CD4-positive, CD25-positive, alpha-beta regulatory T cell (primary cell): ENCODE measurements around the gene UTP11. TPM values are rescaled to one million over a fixed set of nuclear protein-coding genes. Genes with fewer than 3 reads are reported as not detected.

Experiments used
- ATAC-seq, 2 donors: fragments of 150-1000 bp; cut with Tn5 transposase; one replicate each; pipeline ENCODE4 v1.10.0; 2021; ENCODE audit warnings: low read depth in 2 of 2, moderate number of reproducible peaks in 2 of 2, moderate library complexity in 1 of 2
- DNase-seq, 3 donors: peaks; one replicate each; pipeline versions ENCODE4 v3.0.0 to v3.0.0-alpha.2; 2012 to 2022; ENCODE audit warnings: mixed read lengths in 1 of 3
- H3K27ac ChIP-seq: one replicate; pipeline ENCODE4 v1.7.0; 2013; ENCODE audit warnings: mild to moderate bottlenecking, low read length; ENCODE audit not compliant: insufficient read depth, poor library complexity, severe bottlenecking
- H3K27me3 ChIP-seq: one replicate; pipeline ENCODE4 v1.7.0; 2013; ENCODE audit warnings: low read length; ENCODE audit not compliant: control insufficient read depth, insufficient read depth
- H3K36me3 ChIP-seq: one replicate; pipeline ENCODE4 v1.7.0; 2013; ENCODE audit warnings: mild to moderate bottlenecking, low read length, moderate library complexity; ENCODE audit not compliant: control insufficient read depth, insufficient read depth
- H3K4me1 ChIP-seq: 2 replicates; pipeline ENCODE4 v1.7.0; 2013; ENCODE audit warnings: mild to moderate bottlenecking, low read length; ENCODE audit not compliant: insufficient read depth, control insufficient read depth, poor library complexity, severe bottlenecking
- H3K4me3 ChIP-seq: one replicate; pipeline ENCODE4 v1.7.0; 2013; ENCODE audit warnings: low read depth, mild to moderate bottlenecking, low read length, moderate library complexity
- H3K9me3 ChIP-seq, 2 experiments: 1 replicate in 1 of 2; 2 replicates in 1 of 2; pipeline ENCODE4 v1.7.0; 2013; ENCODE audit warnings: low read length in 2 of 2, mild to moderate bottlenecking in 1 of 2, moderate library complexity in 1 of 2; ENCODE audit not compliant: control insufficient read depth in 2 of 2
- H3K27ac Mint-ChIP-seq, 3 donors: one replicate each; pipeline ENCODE4 v1.8.0; 2020 to 2022; ENCODE audit warnings: mild to moderate bottlenecking in 3 of 3, mixed read lengths in 3 of 3, moderate library complexity in 2 of 3
- H3K27me3 Mint-ChIP-seq: one replicate; pipeline ENCODE4 v1.8.0; 2022; ENCODE audit warnings: mild to moderate bottlenecking, mixed read lengths
- H3K36me3 Mint-ChIP-seq: one replicate; pipeline ENCODE4 v1.8.0; 2020; ENCODE audit warnings: mixed read lengths
- H3K4me1 Mint-ChIP-seq, 4 donors: one replicate each; pipeline ENCODE4 v1.8.0; 2020 to 2022; ENCODE audit warnings: mixed read lengths in 4 of 4, mild to moderate bottlenecking in 1 of 4
- H3K4me3 Mint-ChIP-seq, 4 donors: one replicate each; pipeline ENCODE4 v1.8.0; 2020 to 2022; ENCODE audit warnings: mild to moderate bottlenecking in 4 of 4, mixed read lengths in 4 of 4, moderate library complexity in 3 of 4
- H3K9me3 Mint-ChIP-seq, 7 donors: one replicate each; pipeline ENCODE4 v1.8.0; 2020 to 2022; ENCODE audit warnings: mixed read lengths in 7 of 7, mild to moderate bottlenecking in 3 of 7, moderate library complexity in 2 of 7
- polyA plus RNA-seq, 4 donors: library from polyadenylated mRNA; unstranded; fragments of 300-500 nt; fragmentation: Illumina TruSeq; gene quantifications; one replicate each; pipeline ENCODE4 v1.2.3, GENCODE V29; 2021
- total RNA-seq: library from RNA; stranded (reverse); gene quantifications from one replicate; pipeline ENCODE4 v1.2.3, GENCODE V29; 2022

The UTP11 gene
- total and polyA plus RNA-seq, 5 donors from 2014 or later, result 12.3 to 31.1 (median 22.0) TPM

DNA sequence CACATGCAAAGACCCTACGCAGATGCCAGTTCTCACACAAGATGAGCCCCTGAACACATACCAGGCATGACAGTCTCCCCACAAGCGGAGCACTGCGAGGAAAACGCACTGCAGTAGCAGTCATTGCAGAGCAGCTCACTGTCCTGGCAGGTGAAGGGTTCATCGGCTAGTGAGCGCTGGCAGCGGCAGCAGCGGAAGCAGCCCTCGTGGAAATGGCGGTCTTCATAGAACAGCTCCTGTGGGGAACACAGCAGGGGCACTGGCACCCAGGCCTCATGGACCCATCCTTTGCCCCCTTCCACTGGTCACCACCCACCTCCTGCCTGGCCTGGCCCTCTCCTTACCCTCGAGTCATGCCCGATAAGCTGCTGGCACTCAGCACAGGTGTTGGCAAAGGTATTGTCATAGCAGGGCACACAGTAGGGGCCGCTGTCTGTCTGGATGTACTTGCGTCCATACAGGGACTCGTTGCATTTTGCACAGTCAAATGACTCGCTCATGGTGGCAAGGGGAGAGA, 13.6 kb upstream of the UTP11 start:
- no peaks in the 10 kb centered on the region for H3K9me3 Mint-ChIP-seq
- H3K4me3 Mint-ChIP-seq, result peak overlapping the region in 3 of 4 donors; percentile 8 to 81 (median 36)
- Histone ChIP-seq H3K4me3 (no peak overlapping the region), H3K9me3 (no peaks in the 10 kb centered on the region), H3K4me1 (peaks cover 44% of the 10 kb centered on the region), H3K36me3 (peaks cover 4% of the 10 kb centered on the region), H3K27ac (peak overlapping the region; percentile 58), H3K27me3 (no peaks in the 10 kb centered on the region)
- peaks cover 17 to 69% (median 39%) of the 10 kb centered on the region in 4 donors for H3K4me1 Mint-ChIP-seq
- H3K27me3 Mint-ChIP-seq, result no peaks in the 10 kb centered on the region
- peak overlapping the region; percentile 72 to 92 (median 85) for H3K27ac Mint-ChIP-seq
- no peak for ATAC-seq
- peak in 1 of 3 donors; percentile 22 for DNase-seq
- no peaks in the 10 kb centered on the region for H3K36me3 Mint-ChIP-seq

DNA sequence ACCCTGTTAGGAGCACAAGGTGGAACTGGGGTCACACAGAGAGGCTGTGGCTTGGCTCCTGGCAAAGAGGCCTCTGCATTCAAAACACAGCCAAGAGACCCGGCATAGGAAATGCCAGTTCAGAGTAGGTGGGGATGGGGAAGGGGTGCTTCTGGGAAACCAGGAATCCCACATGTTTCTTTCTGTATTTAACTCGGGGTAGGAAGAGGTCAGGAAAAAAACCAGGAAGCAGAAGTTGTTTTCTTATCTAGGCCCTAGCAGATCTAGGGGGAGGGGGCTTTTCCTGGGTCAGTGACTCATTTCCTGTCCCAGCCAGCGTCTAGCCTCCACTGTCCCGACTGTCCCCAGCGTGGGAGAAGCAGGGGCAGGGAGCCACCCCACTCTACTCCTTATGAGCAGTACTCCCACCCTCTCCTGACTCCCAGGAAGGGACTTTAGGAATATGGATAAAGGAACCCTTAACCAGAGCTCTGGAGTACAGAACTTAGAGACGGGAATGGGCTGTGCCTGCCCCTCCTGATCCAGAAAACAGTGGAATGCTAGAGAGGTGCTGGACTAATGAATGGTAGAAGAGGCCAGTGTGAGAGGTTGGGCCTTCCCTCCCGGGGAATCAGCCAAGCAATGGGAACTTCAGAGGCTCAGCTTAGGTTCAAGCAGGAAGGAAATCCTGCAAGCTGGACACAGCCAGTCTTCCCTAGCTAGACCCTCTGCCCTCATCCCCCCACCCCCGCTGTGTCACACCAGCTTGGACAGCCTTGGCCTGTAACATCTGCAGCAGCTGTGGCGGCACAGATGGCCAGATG, 12.9 kb upstream of the UTP11 start:
- H3K27me3 Mint-ChIP-seq, result no peaks in the 10 kb centered on the region
- ATAC-seq (no peak), DNase-seq (peak in 1 of 3 donors; percentile 37)
- Histone ChIP-seq H3K36me3 (peaks cover 4% of the 10 kb centered on the region), H3K4me3 (no peak overlapping the region), H3K27me3 (no peaks in the 10 kb centered on the region), H3K9me3 (no peaks in the 10 kb centered on the region), H3K4me1 (peaks cover 47% of the 10 kb centered on the region), H3K27ac (peak overlapping the region; percentile 58)
- no peaks in the 10 kb centered on the region for H3K36me3 Mint-ChIP-seq
- H3K4me1 Mint-ChIP-seq, result peaks cover 16 to 70% (median 40%) of the 10 kb centered on the region in 4 donors
- H3K9me3 Mint-ChIP-seq, result no peaks in the 10 kb centered on the region
- H3K4me3 Mint-ChIP-seq, result peak overlapping the region in 3 of 4 donors; percentile 8 to 81 (median 36)
- peak overlapping the region; percentile 85 to 93 (median 92) for H3K27ac Mint-ChIP-seq

DNA sequence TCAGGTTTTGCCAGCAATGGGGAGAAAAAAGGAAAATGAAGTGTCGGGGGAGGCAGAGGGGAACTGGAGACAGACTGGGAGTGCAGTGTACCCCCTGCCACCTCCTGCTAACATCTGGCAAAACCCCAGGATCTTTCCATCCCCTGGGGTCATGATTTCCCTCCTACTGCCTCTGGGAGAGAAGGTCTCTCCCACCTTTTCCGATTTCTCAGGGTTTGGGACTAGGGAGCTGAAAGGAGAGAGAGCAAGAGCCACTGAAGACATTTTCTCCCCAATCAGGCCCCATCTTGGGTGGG, 12.4 kb upstream of the UTP11 start:
- ATAC-seq, result no peak
- H3K27ac ChIP-seq, result peak overlapping the region; percentile 17
- H3K4me1 Mint-ChIP-seq, result peaks cover 11 to 66% (median 38%) of the 10 kb centered on the region in 4 donors

GRCh38 chr1:38000529-38001455, 11.7 kb upstream of the UTP11 start:
- Mint-ChIP-seq H3K36me3 (no peaks in the 10 kb centered on the region), H3K4me3 (peak overlapping the region in 3 of 4 donors; percentile 22 to 44 (median 28)), H3K9me3 (no peaks in the 10 kb centered on the region), H3K27me3 (no peaks in the 10 kb centered on the region), H3K4me1 (peaks cover 8 to 63% (median 35%) of the 10 kb centered on the region in 4 donors), H3K27ac (peak overlapping the region; percentile 81 to 93 (median 85))
- no peak for ATAC-seq
- Histone ChIP-seq H3K27me3 (no peaks in the 10 kb centered on the region), H3K4me1 (peaks cover 43% of the 10 kb centered on the region), H3K27ac (peak overlapping the region; percentile 17), H3K4me3 (no peak overlapping the region), H3K9me3 (no peaks in the 10 kb centered on the region), H3K36me3 (peaks cover 4% of the 10 kb centered on the region)
- DNase-seq, result no peak

More for the DNA sequence above, 12.4 kb upstream of the UTP11 start:
- no peaks in the 10 kb centered on the region for H3K27me3 Mint-ChIP-seq
- peak overlapping the region in 3 of 4 donors; percentile 22 to 44 (median 28) for H3K4me3 Mint-ChIP-seq
- H3K4me1 ChIP-seq, result peaks cover 43% of the 10 kb centered on the region
- DNase-seq, result no peak
- H3K9me3 Mint-ChIP-seq, result no peaks in the 10 kb centered on the region
- H3K36me3 ChIP-seq, result peaks cover 4% of the 10 kb centered on the region
- H3K36me3 Mint-ChIP-seq, result no peaks in the 10 kb centered on the region
- H3K9me3 ChIP-seq, result no peaks in the 10 kb centered on the region
- H3K27me3 ChIP-seq, result no peaks in the 10 kb centered on the region
- peak overlapping the region; percentile 85 to 93 (median 92) for H3K27ac Mint-ChIP-seq
- no peak overlapping the region for H3K4me3 ChIP-seq

DNA sequence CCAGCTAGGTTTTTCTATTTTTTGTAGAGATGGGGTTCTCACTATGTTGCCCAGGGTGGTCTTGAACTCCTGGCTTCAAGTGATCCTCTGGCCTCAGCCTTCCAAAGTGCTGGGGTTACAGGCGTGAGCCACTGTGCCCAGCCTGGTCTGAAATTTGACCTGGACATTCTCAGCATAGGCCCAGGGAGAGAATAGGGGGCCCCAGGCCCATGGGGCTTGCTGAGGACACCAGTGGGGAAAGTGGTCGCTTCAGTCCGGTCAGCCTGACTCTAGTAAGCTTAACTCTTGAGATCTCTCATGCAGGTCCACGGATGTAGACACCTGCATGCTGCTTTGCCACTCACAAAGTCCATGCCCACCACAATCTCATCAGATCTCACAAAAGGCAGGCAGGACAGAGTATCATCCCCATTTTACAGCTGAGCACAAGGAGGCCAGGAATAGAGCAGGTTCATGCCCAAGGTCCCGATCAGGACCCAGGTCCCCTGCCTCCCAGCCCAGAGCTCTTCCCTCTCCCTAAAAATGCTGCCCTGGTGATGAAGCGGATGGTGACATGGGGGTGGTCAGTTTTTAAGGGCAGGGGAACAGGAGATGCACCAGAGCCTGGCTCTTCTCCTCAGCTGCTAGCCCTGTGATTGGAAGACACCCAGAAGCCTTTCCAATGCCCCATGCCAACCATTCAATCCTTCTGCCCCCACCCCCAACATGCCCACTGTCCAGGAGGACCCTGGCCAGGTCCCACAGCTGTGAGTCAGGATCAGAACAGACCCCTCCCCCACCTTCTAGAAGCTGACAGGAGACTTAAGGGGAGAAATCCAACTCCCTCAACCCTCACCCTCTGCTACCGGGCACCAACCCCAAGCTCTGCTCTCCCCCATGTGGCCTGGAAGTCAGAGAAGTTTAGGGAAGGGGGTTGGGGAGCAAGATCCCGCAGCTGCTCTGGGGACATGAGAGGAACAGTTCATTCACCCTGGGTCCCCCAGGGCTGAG, 9.0 kb upstream of the UTP11 start:
- Histone ChIP-seq H3K27me3 (no peaks in the 10 kb centered on the region), H3K9me3 (no peaks in the 10 kb centered on the region), H3K4me3 (peak overlapping the region; percentile 70), H3K27ac (peak overlapping the region; percentile 43), H3K36me3 (peaks cover 2% of the 10 kb centered on the region), H3K4me1 (peaks cover 43% of the 10 kb centered on the region)
- Mint-ChIP-seq H3K4me1 (peaks cover 2 to 58% (median 30%) of the 10 kb centered on the region in 4 donors), H3K4me3 (peak overlapping the region; percentile 74 to 94 (median 90)), H3K9me3 (no peaks in the 10 kb centered on the region), H3K27me3 (no peaks in the 10 kb centered on the region), H3K27ac (peak overlapping the region; percentile 59 to 84 (median 83)), H3K36me3 (no peaks in the 10 kb centered on the region)
- DNase-seq (no peak), ATAC-seq (no peak)

DNA sequence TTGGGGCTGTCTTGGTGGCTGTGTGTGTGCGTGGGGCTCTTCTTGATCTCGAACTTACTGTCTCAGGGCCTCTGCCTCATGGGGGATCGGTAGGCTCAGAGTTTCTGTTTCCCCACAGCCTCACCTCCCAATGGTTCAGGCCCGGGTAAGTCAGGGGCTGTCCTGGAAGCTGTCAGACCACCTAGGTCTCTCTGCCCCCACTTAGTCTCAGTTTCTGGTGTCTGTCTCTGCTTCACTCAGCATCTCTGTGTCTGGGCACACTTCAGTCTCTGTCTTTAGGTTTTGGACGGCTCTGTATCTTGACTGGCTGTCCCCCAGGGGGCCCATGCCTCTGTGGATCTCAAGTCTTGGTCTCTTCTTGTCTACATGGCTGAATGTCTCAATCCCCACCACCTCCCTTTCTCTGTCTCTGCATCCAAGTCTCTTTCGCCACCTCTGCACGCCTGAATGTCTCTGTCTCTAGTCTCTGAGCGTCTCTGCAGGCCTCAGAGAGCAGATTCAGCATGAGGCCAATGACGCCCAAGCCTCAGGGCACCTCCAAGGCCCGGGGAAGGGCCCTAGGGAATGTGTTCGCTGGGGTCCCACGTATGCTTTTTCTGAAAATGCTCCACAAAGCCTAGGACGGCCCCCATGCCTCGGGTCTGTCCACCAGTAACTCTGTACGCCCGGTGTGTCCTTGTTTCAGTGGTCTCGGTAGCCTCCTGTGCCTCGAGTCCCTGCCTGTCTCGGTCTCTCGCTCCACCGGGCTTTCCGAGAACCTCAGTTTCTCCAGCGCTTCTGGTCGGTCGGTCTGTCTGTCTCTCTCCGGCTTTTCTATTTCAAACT, 8.0 kb upstream of the UTP11 start:
- H3K4me3 Mint-ChIP-seq, result peak overlapping the region; percentile 74 to 94 (median 90)
- no peaks in the 10 kb centered on the region for H3K36me3 Mint-ChIP-seq
- H3K4me1 ChIP-seq, result peaks cover 44% of the 10 kb centered on the region
- no peaks in the 10 kb centered on the region for H3K27me3 Mint-ChIP-seq
- H3K27me3 ChIP-seq, result no peaks in the 10 kb centered on the region
- H3K9me3 Mint-ChIP-seq, result no peaks in the 10 kb centered on the region
- H3K27ac ChIP-seq, result peak overlapping the region; percentile 43
- no peaks in the 10 kb centered on the region for H3K36me3 ChIP-seq
- ATAC-seq (peak; percentile 40 to 41), DNase-seq (peak in 2 of 3 donors; percentile 33 to 59)
- peak overlapping the region; percentile 70 for H3K4me3 ChIP-seq
- no peaks in the 10 kb centered on the region for H3K9me3 ChIP-seq
- H3K27ac Mint-ChIP-seq, result peak overlapping the region; percentile 59 to 84 (median 83)
- peaks cover 0 to 58% (median 30%) of the 10 kb centered on the region in 4 donors for H3K4me1 Mint-ChIP-seq
